Stimulated activated CD4-positive, alpha-beta T cell treated with anti-CD3 and anti-CD28 coated beads, Interleukin-1b, Interleukin-23, amount 100 ng/mL, for 48 hours (primary cell): ENCODE measurements around the gene KLC3.

ENCODE experiments used
- DNase-seq: peaks from one replicate; pipeline ENCODE4 v3.0.0-alpha.2; 2020

KLC3 gene

DNA sequence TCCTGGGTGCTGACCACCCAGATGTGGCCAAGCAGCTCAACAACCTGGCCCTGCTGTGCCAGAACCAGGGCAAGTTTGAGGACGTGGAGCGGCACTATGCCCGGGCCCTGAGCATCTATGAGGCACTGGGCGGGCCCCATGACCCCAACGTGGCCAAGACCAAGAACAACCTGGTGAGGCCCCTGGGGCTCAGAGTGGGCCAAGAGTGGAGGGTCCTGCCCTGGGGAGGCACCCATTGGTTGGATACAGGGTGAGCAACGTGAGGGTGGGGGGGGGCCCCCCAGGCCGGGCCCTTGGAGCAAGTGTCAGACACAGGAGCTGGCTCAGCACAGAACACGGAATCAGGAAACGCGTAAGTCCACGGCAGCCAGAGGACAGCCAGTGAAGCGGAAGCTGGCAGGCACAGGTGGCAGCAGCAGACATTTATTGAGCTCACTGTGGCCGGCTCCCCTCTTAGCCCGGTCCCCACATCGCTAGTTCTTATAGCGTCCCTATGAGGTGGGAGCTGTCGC, 8.9 kb downstream of the KLC3 start:
- no peak for DNase-seq

DNA sequence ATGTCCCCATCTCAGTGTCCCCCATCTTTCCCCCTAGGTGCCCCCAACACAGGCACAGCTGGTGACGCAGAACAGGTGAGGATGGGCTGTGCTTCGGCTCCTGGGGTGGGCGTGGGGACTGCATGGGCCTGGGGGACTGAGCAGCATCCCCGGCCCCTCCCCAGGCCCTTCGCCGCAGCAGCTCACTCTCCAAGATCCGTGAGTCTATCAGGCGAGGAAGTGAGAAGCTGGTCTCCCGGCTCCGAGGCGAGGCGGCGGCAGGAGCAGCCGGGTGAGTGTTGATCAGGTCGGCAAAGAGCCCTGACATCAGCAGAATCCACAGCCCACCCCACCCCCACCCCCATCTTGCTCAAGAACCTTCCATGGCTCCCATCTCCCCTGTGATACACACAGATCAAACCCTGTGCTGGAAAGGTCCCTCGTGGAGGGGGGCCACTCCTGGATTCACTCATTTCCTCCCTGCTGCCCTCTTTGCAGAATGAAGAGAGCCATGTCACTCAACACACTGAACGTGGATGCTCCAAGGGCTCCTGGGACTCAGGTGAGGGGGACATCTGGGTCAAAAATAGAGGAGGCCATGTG, 10.0 kb downstream of the KLC3 start:
- DNase-seq = no peak

DNA sequence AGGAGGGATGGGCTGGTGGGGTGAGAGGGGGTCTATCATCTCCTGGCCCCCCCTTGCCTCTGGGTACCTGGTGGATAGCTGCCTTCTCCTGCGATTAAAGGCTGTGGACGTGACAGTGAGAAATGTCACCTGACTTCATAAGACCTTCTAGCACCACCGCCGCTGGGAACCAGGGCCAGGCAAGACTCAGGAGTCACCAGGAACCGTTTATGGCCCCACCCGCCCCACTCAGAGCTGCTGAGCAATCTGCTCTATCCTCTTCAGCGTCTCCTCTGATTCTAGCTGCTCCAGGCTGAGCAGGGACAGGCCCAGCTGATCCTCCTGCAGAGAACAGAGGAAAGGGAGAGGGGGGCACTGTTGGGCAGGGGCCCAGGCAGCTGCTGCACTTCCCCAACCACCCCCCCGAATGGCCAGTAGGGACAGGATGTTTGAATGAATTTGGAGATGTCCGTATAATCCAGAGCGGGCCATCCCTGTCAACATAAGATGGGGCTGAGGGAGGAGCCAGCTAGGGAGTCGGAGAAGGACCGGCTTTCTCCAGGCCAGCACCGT, 10.9 kb downstream of the KLC3 start:
- DNase-seq = no peak

DNA sequence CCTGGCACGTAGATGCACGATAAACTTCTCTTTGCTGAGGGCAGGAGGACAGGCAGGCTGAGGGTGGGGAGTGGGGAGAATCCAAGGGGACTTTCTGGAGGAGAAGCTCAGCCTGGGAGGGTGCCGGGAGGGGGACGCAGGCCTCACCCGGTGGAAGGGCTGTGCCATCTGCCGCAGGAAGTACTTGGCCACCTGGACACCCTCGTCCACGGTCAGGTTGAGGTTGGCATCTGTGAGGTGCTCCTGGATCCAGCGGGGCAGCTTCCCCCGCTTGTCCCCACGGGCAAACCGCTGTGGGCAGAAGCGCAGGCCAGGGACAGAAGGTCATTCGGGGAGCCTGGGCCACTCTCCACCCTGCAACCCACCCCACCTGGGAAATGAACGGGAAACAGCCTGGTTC, 11.5 kb downstream of the KLC3 start:
- no peak for DNase-seq

DNA sequence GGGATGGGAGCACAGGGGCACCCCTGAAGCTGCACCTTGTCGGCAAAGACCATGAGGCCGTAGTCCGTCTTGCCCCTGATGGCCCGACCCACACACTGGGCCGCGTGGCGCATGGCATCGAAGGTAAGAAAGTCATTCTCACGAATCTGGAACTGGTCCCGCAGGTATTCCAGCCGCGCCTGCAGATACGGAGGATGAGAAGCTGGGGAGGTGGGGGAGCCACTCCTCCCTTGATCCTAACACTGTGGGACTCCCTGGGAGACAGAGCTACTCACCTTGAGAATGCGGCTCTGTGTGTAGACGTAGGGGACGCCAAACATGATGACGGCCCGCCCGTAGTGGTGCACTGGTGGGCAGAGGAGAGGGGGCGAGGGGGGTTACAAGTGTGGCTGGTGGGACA, 11.9 kb downstream of the KLC3 start:
- DNase-seq = no peak

DNA sequence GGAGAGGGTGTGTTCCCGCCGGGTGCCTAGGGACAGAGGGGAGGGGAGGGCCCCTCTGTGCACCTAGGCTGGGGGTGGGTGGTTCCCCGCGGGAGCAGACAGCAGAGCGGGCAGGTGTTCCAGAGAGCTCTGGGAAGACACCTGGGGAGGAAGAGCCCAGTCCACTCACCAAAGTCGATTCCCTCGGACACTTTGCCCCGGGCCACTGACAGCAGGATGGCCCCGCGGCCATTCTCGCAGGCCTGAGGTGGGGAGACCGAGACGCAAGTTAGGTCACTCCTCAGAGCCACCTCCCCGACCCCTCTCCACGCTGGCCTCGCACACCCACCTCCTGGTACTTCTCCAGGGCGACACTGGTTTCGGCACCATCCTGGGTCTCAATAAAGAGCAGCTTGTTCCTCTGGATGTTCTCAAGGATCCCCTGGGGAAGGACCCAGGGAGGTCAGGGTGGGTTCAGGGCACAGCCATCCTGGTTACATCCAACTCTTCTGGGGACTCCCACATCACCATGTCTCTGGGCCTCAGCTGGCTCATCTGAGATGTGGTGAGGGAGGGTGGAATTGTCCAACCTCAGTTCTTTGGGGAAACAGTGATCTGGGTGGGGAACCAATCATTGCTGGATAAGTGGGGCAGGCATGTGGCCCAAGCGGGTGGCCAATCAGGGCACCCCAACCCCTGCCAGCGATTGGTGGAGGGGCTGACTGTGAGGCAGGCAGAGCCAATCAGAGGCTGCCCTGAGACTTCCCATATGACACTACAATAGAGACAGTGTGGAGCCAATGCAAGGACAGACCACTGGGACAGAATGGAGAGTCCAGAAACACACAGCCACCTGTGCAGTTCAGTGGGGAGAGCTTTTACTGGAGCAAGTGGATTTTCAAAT, 12.6 kb downstream of the KLC3 start:
- DNase-seq = no peak

DNA sequence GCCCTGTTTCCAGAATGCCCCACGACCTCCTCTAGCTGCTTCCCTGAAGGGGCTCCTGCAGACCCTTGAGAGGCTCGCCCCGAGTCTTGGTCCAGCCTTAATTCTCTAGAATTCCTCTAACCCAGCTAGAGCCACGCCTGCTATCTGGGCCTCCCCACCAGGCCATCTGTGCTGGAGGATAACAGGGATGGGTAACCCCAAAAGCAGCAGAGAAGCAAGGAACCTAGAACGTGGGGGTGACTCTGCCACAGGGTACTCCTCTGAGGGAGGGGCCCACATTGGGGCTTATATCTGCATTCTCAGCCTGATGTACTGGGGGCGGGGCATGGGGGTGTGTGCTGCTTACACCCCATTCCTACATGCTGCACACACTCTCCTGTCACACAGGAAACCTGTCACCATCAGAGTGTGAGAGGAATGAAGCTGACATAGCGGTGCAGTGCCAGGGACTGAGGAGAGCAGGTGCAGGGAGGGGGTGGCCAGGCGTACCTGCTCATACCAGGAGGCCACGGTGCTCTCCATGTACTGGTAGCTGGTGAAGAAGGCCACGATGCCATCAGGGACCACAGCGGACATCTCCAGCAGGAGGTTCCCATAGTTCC, 13.8 kb downstream of the KLC3 start:
- no peak for DNase-seq

DNA sequence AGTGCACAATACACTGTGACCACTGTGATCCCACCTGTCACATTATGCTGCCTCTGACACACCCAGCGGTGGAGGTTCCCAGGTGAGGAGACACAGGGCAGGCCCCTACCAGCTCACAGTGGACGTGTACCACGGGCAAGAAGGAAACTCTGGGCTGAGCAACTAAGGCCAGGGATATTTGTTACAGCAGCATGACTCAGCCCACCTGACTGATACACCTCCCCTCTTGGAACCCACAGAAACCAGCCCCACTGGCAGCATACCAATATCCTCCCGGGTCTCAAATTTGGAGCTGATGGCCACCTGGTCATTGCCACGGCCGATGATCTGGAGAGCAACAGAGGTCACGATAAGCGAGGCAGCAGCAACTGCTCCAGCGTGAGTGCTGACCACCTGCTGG, 14.9 kb downstream of the KLC3 start:
- no peak for DNase-seq

DNA sequence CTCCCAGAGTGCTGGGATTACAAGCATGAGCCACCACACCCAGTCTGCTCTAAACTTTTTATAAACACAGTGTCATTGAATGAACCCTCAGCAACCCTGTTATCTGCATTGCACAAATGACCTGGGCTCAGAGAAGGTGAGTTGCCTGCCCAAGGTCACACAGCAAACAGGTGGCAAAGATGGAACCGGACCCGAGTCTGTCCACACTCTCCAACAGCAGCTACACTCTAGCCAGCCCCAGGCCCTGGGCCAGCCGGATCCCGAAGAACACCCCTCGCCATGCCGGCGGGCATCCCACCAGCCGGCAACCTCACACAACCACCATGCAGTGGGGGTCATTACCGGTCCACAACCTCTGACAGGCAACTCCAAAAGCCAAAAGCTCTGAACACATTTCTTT, 15.4 kb downstream of the KLC3 start:
- DNase-seq = no peak

DNA sequence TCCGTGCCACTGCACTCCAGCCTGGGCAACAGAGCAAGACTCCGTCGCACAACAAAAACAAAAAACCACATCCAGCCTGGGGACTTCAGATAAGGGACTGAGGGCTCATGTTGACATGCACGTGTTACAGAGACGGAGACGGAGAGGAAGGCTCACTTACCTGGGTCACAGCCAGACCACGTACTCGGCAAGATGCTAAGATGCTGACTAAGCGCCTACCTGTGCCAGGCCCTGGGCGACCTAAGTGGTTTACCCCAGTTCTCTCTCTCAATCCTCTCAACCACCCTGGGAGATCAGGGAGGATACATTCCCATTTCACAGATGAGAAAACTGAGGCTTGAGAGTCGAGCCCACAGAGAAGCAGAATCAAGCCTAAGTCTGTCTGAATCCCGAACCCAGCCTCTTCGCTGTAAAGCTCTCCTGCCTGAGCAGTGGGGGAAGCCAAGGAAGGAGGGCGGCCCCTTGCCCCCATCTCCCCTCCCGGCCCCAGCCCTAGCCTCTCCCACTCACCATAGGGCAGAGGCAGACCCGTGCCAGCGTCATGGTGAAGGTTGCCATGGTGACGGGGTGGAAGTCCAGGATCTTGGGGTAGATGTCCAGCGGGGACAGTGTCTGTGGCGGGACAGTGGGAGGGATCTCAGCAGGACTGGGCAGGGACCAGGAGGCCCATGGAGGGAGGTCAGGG, 16.4 kb downstream of the KLC3 start:
- no peak for DNase-seq

DNA sequence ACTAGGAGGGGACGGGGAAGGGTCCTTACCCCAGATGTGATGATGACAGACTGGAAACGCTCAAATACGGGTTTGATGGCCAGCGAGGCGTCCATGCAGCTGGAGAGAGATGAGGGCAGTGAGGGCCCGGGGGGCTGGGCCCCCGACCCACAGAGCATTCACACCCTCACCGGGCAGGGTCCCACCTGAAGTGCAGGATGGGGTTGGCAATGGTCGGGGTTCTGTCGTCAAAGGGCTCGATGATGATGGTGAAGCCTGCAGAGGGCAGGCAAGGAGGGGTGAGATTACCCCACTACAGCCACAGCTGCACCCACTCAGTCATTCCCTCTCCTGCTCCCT, 16.9 kb downstream of the KLC3 start:
- no peak for DNase-seq

DNA sequence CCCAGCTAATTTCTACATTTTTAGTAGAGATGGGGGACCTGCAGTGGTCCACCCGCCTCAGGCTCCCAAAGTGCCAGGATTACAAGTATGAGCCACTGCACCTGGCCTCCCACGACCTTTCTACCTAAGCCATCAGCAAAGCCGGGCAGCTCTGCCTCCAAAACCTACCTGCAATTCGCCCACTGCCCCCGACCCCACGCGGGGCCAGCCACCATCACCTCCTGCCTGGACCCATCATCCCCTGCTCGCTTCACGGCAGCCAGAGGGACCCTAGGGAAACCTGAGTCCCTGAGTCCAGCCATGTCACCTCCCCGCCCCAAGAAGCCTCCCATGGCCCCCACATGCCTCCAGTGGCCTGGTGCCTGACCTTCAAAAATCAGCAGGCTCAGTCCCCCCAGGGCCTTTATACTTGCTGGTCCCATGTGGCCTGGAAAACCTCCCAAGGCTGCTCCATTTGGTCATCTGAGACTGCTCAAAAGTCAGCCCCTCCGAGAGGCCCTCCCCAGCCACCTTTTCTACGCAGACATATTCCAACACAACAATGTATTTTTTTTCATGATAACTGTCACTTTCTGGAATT, 17.8 kb downstream of the KLC3 start:
- no peak for DNase-seq

DNA sequence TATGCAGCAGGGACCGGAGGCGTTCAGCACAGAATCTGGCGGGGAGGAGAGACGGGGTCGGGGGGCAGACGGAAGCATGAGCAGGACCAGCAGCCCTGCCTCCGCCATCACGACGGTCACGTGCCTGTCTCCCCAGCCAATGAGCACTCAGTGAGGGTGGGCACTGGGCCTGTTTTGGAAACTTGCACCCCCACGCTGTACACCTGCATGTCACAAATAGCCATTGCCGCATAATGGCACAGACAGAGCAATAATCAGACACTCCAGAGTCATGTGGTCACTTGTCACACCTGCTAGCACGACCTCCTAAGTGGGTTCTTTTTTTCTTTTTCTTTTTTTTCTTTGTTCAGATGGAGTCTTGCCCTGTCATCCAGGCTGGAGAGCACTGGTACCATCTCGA, 21.1 kb downstream of the KLC3 start:
- DNase-seq = no peak

DNA sequence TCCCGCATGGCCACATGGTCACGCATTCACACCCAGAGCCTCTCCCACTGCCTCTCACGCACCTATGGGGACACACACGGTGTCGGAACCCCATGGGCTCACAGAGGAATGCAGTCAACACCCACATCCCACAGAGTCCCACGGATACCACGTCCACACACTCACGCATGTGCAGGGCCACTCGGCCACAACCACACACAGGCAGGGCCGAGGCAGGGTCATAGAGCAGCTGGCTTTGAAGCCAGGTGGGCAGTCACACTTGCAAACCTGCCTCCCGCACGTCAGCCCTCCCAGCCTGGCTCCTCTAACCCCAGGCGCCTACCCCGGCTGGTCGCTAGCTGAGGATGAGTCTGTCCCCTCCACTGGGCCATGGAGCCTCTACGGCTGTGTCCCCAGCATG, 21.7 kb downstream of the KLC3 start:
- no peak for DNase-seq

DNA sequence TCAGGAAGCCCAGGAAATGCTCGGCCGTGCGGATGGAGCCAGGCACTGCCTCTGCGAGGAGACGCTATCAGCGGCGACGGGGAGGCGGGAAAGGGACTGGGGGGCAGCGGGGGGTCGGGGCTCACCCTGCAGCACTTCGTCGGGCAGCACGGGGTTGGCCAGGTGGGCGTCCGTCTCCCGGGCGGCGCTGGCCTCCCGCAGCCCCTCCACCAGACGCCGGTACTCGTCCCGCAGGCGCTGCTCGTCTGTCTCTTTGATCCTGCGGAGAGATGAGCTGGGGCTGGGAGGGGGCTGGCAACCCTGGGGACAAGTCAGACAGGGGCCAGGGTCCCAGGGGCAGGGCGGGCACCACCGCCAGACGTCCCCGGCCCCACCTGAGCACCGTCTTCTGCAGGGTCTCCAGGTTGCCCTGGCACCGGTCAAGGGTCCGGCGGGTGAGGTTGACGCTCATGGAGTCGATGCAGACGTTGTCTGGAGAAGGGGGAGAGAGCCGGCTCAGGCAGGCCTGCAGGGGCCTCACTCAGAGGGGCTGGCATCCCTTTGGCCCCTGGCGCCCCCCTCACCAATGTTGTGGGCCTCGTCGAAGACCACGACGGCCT, 23.4 kb downstream of the KLC3 start:
- no peak for DNase-seq

DNA sequence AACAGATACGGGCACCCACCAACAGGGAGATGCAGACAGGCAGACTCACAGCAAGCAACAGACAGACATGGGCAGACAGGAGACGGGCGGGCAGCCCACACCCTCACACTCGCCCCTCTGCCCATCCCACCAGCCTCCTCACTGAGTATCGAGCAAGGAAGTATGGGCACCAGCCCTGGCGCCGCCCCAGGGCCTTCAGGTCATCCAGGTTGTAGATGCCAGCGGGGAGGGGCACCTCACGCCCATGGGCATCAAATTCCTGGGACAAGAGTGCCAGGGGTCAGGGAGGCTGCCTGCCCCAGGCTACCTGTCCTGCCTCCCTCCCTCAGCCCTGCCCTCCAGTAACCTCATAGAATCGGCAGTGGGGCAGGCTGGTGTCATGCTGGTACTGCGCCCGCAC, 24.1 kb downstream of the KLC3 start:
- no peak for DNase-seq

DNA sequence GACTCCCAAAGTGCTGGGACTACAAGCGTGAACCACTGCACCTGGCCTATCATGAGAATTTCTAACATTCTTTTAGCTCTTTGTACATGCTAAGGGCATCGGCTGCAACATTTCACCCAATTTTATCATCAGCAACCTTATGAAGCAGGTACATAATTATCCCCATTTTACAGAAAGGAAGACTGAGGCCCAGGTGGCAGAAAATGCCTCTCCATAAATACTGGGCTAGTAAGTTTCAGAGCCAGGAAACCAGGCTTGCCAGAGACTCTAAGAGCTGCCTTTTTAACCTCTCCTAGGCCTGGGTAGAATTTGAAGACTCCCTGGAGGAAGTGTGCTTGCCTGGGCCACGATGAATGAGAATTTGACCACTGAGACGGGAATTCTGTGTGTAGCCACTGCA, 27.6 kb downstream of the KLC3 start:
- DNase-seq = no peak

DNA sequence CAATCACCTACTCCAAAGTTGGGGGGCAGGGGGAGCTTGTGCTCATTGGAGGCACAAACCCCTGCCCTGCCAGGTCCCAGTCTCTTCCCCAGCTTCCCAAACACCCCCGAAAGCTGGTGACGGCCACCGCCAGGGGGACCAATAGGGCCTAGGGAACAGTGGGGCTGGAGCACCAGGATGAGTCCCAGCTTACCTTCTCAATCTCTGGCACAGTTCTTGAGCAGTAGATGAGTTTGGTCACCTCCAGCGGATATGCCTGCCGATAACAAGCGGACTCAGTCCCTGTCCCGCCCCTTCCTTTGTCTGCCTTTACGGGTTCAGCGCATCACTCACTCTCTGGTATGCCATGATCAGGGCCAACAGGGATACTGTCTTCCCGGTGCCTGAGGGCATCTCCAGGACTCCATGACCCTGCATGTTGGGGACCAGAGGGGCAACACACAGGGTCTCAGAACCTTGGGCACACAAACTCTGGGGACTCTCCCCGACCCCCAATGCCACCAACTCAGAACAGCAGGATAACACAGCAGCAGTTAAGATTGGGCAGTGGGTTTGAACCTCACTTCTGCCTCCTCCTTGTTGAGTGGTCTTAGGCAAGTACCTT, 28.3 kb downstream of the KLC3 start:
- DNase-seq = no peak

DNA sequence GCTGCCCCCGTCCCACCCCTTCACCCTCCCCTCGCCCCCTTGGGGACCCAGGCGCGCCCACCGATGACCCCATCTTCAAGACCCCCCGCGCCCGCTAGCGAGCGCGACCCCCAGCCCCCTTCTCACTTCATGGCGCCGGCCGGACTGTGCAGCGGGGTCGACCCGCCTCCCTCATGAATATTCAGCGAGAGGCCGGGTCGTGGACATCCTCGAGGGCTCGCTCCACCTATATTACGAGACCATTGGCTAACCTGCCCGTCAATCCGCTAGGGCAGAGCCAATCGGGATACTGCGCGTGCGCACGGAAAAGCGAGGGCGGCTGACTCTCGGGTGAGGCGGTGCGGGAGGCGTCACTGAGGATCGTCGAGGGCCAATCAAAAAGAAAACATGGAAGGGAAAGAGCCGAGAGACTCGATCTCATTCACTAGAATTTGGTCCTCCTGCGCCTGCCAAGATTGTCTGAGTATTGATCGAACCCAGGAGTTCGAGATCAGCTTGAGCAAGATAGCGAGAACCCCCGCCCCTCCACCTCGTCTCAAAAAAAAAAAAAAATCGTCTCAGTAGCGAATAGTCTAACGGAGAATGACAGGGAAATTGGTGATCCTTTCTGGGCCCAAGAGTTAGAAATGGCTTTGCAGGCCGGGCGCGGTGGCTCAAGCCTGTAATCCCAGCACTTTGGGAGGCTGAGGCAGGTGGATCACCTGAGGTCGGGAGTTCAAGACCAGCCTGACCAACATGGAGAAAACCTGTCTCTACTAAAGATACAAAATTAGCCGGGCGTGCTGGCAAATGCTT, 30.1 kb downstream of the KLC3 start, which contains the start of gene ERCC2:
Gene ERCC2 (minus strand): TSS at position 164 of the 795 bp plus-strand sequence. CDS start 33 bp downstream, at position 131.
- DNase-seq = peak; percentile 100

DNA sequence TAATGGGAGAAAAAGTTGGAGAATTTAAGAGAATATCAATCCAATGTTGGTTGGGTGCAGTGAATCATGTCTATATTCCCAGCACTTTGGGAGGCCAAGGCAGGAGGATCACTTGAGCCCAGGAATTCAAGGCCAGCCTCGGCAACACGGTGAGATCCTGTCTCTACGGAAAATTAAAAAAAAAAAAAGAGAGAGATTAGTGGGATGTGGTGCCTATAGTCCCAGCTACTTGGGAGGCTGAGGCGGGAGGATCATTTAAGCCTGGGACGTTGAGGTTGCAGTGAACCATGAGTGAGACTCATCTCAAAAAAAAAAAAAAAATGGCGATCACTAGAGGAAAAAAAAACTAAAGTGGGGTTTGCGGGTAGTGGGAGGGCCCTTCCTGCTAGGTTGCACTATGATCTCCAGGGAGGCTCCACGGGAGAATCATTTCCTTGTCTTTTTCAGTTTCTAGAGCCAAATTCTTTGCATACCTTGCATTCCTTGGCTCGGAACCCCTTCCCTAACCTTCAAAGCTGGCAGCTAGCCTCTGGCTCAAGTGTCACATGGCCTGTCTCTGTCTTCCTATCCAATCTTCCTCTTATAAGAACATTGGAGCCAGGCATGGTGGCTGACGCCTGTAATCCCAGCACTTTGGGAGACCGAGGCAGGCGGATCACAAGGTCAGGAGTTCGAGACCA, 35.6 kb downstream of the KLC3 start:
- no peak for DNase-seq
